Liver (tissue), 9 donors: ENCODE measurements around the gene HOXB2. TPM values are rescaled to one million over a fixed set of nuclear protein-coding genes. Genes with fewer than 3 reads are reported as not detected.

ENCODE experiments used
- DNase-seq: peaks from one replicate; pipeline ENCODE4 v3.0.0-alpha.2; 2017; ENCODE audit warnings: low spot score
- H3K27ac ChIP-seq, 2 donors: one replicate each; pipeline ENCODE4 v1.7.0; 2013; ENCODE audit warnings: inconsistent platforms in 2 of 2, low read length in 2 of 2, control low read depth in 1 of 2, low read depth in 1 of 2, mild to moderate bottlenecking in 1 of 2
- H3K27me3 ChIP-seq, 4 donors: one replicate each; pipeline versions ENCODE4 v1.6.1 to v1.7.0; 2013; ENCODE audit warnings: low read length in 3 of 4, inconsistent platforms in 1 of 4, mild to moderate bottlenecking in 1 of 4, moderate library complexity in 1 of 4; ENCODE audit not compliant: control insufficient read depth in 4 of 4, insufficient read depth in 4 of 4
- H3K36me3 ChIP-seq, 4 donors: one replicate each; pipeline versions ENCODE4 v1.6.1 to v1.7.0; 2013; ENCODE audit warnings: low read length in 3 of 4, mild to moderate bottlenecking in 3 of 4, low read depth in 1 of 4, moderate library complexity in 1 of 4; ENCODE audit not compliant: control insufficient read depth in 4 of 4, insufficient read depth in 3 of 4
- H3K4me1 ChIP-seq, 4 donors: one replicate each; pipeline versions ENCODE4 v1.6.1 to v1.7.0; 2013; ENCODE audit warnings: low read length in 3 of 4, mild to moderate bottlenecking in 3 of 4, moderate library complexity in 1 of 4; ENCODE audit not compliant: control insufficient read depth in 4 of 4, insufficient read depth in 4 of 4
- H3K4me3 ChIP-seq, 3 donors: one replicate each; pipeline versions ENCODE4 v1.6.1 to v1.7.0; 2013; ENCODE audit warnings: low read length in 3 of 3, control low read depth in 1 of 3, low read depth in 1 of 3, mild to moderate bottlenecking in 1 of 3
- H3K9ac ChIP-seq, 2 donors: one replicate each; pipeline ENCODE4 v1.7.0; 2013; ENCODE audit warnings: low read length in 2 of 2, mild to moderate bottlenecking in 2 of 2, moderate library complexity in 2 of 2, control low read depth in 1 of 2, low read depth in 1 of 2
- H3K9me3 ChIP-seq, 4 donors: one replicate each; pipeline versions ENCODE4 v1.6.1 to v1.7.0; 2013; ENCODE audit warnings: low read length in 3 of 4; ENCODE audit not compliant: control insufficient read depth in 4 of 4
- CTCF ChIP-seq: fragments of 150-350 bp; IDR thresholded peaks from 2 replicates; pipeline ENCODE4 v1.5.1; 2017; ENCODE audit warnings: improper control_type of control experiment, low read depth, low read length; ENCODE audit not compliant: missing input control
- EGR1 ChIP-seq, 2 donors: IDR thresholded peaks; 2 replicates each; pipeline ENCODE4 v1.6.1; 2016 to 2018; ENCODE audit warnings: antibody characterized with exemption in 2 of 2, low read depth in 2 of 2
- FOXA1 ChIP-seq: IDR thresholded peaks from 2 replicates; pipeline ENCODE4 v1.6.1; 2016; ENCODE audit warnings: antibody characterized with exemption
- FOXA2 ChIP-seq: IDR thresholded peaks from 2 replicates; pipeline ENCODE4 v1.6.1; 2016; ENCODE audit warnings: antibody characterized with exemption
- GABPA ChIP-seq, 2 donors: IDR thresholded peaks in 1 of 2; conservative IDR thresholded peaks in 1 of 2; 2 replicates each; pipeline ENCODE4 v1.6.1; 2016; ENCODE audit warnings: antibody characterized with exemption in 2 of 2, mild to moderate bottlenecking in 1 of 2, moderate library complexity in 1 of 2
- HNF4A ChIP-seq, 2 donors: conservative IDR thresholded peaks; 2 replicates each; pipeline ENCODE4 v1.6.1; 2016; ENCODE audit warnings: antibody characterized with exemption in 2 of 2, mild to moderate bottlenecking in 2 of 2
- NR2F2 ChIP-seq: IDR thresholded peaks from 2 replicates; pipeline ENCODE4 v1.6.1; 2016; ENCODE audit warnings: antibody characterized with exemption
- RAD21 ChIP-seq, 2 donors: IDR thresholded peaks; 2 replicates each; pipeline ENCODE4 v1.6.1; 2016; ENCODE audit warnings: antibody characterized with exemption in 2 of 2, mild to moderate bottlenecking in 2 of 2
- SP1 ChIP-seq: IDR thresholded peaks from 2 replicates; pipeline ENCODE4 v1.6.1; 2018; ENCODE audit warnings: antibody characterized with exemption, mild to moderate bottlenecking
- YY1 ChIP-seq: IDR thresholded peaks from 2 replicates; pipeline ENCODE4 v1.6.1; 2016; ENCODE audit warnings: antibody characterized with exemption, mild to moderate bottlenecking
- WGBS: extraction: QIAGEN DNeasy Blood & Tissue Kit; methylation state at CpG from one replicate; pipeline ENCODE4 v1.1.7; 2013; 5-methylcytosine and 5-hydroxymethylcytosine counted together
- polyA plus RNA-seq, 2 donors: library from polyadenylated mRNA; stranded (reverse) in 1 of 2; unstranded in 1 of 2; fragments of 200-250 nt in 1 of 2; fragments of >200 nt in 1 of 2; fragmentation: Nextera tagmentation in 1 of 2; extraction: Ambion mirVana in 1 of 2; gene quantifications; one replicate each; pipeline versions ENCODE4 v1.2.1 to v1.2.3, GENCODE V29; 2013 to 2015
- total RNA-seq, 2 donors: library from RNA; depleted of rRNA; stranded (reverse); fragments of >200 nt; gene quantifications; one replicate each; pipeline ENCODE4 v1.2.3, GENCODE V29; 2014
- TF ChIP-seq, protein P1 (sequence below): IDR thresholded peaks from 2 replicates; pipeline ENCODE4 v1.6.1; 2016; ENCODE audit warnings: antibody characterized with exemption, mild to moderate bottlenecking
- donor health status: healthy.
- donor health status: healthy.
- donor health status: healthy.
- donor health status: healthy.
- donor health status: healthy.

HOXB2 gene
- total and polyA plus RNA-seq, 4 donors: 0.67 to 2.5 (median 1.8) TPM

- TF ChIP-seq CTCF: no peak
- TF ChIP-seq SP1: no peak
- TF ChIP-seq EGR1 (IDR thresholded peaks at IDR 0.05; ENCODE audit: low read depth in 2 of 2): no peak
- no peak for TF ChIP-seq GABPA (IDR thresholded peaks at IDR 0.05 in 1 of 2, conservative IDR thresholded peaks at IDR 0.05 in 1 of 2)
- TF ChIP-seq FOXA1: no peak
- no peak for TF ChIP-seq RAD21 (IDR thresholded peaks at IDR 0.05)
- no peak for TF ChIP-seq NR2F2
Measured at GRCh38 chr17:48502312-48502711, 42.6 kb downstream of the HOXB2 start (continued).

DNA sequence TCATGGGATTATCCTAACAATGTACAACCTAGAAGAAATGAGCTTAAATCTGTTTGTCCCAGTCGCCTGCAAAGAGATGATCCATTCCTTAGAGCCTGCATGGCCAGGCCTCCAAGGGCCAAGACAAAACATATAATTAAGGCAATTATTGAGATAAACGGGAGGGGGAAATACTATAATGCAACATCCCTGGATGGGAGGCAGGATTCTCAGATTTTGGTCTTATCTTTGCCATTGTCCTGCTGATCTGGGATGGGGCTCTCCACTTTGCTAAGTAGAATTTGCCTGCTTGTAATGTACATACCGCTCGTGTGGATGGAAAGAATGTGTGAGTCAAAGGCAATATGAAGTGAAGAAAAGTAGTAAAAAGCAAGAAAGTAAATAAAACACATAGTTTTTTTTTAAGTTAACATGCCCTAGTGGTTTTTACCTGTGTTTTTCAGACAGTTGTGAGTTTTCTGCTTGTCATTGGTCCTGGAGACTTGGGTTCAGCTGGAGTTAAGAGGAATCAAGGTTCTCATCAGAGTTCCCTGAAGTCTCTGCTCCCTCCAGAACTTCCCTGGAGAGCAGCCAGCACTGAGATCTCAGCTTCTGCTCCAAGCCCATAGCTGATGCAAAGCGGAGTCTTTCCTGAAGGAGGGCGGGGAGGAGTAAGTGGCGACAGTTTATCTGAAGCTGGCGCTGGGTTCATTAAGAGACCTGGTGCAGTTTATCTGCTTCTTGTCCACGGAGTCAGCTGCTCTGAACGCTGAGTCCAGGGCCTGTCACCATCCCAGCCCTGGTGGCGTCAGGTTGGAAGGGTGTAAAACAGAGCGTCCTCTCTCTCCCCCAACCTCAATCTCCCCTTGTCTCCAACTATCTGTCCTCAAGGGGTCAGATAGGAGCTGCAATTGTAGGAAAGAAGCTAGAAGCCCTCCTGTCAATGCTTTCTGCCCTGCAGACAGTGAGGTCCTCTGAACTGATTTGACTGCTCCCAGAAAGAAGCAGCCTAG is 44.2 kb downstream of the HOXB2 start:
- WGBS: 49% methylated on average over 12 of the region's 12 CpGs
- no peak overlapping the region for H3K4me3 ChIP-seq
- peaks cover 0 to 17% (median 0%) of the 10 kb centered on the region in 4 donors for H3K27me3 ChIP-seq
- no peak overlapping the region for H3K9ac ChIP-seq
- no peaks in the 10 kb centered on the region for H3K9me3 ChIP-seq
- no peak overlapping the region for H3K27ac ChIP-seq
- DNase-seq: no peak
- peak; percentile 7 for TF ChIP-seq SP1
- TF ChIP-seq RAD21 (IDR thresholded peaks at IDR 0.05): peak; percentile 4 to 46
- no peak for TF ChIP-seq HNF4A (conservative IDR thresholded peaks at IDR 0.05)
- no peaks in the 10 kb centered on the region for H3K4me1 ChIP-seq
- no peaks in the 10 kb centered on the region for H3K36me3 ChIP-seq

DNA sequence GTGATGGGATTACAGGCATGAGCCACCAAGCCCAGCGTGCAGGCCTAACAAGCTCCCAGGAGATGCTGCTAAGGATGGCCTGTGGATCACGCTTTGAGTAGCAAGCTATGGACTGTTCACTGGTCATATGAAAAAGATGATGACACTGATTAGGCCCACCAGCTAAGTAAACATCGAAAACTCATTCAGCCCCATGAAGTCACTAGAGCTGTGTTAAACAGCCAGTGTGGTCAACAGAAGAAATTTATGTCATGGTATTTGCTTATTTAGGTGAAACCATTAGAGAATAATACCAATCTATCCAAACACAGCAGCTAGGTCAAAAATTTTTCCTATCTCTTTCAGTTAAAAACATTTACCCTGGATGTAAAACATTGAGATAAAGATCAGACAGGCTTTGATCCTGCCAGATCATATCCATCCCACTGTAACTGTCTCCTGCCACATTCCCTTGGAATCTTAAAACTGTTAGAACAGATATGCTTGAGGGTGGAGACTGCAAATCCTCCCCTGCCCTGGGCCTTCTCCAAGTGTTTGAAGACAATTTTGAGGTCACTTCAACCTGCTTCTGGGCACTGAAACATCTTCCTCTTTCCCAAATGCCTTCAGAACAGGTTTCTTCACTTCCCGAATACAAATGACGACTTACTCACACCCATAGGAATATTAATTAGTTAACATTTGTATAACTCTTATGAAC is 45.0 kb downstream of the HOXB2 start:
- DNase-seq: no peak
- Histone ChIP-seq H3K27me3 (peaks cover 0 to 17% (median 0%) of the 10 kb centered on the region in 4 donors), H3K27ac (no peak overlapping the region), H3K9me3 (no peaks in the 10 kb centered on the region), H3K36me3 (no peaks in the 10 kb centered on the region), H3K4me1 (no peaks in the 10 kb centered on the region), H3K9ac (no peak overlapping the region), H3K4me3 (no peak overlapping the region)
- WGBS: 87% methylated on average over 5 of the region's 5 CpGs
- TF ChIP-seq GABPA (IDR thresholded peaks at IDR 0.05 in 1 of 2, conservative IDR thresholded peaks at IDR 0.05 in 1 of 2) (no peak), YY1 (no peak), EGR1 (IDR thresholded peaks at IDR 0.05; ENCODE audit: low read depth in 2 of 2) (no peak), FOXA2 (no peak)
- TF ChIP-seq, protein P1, sequence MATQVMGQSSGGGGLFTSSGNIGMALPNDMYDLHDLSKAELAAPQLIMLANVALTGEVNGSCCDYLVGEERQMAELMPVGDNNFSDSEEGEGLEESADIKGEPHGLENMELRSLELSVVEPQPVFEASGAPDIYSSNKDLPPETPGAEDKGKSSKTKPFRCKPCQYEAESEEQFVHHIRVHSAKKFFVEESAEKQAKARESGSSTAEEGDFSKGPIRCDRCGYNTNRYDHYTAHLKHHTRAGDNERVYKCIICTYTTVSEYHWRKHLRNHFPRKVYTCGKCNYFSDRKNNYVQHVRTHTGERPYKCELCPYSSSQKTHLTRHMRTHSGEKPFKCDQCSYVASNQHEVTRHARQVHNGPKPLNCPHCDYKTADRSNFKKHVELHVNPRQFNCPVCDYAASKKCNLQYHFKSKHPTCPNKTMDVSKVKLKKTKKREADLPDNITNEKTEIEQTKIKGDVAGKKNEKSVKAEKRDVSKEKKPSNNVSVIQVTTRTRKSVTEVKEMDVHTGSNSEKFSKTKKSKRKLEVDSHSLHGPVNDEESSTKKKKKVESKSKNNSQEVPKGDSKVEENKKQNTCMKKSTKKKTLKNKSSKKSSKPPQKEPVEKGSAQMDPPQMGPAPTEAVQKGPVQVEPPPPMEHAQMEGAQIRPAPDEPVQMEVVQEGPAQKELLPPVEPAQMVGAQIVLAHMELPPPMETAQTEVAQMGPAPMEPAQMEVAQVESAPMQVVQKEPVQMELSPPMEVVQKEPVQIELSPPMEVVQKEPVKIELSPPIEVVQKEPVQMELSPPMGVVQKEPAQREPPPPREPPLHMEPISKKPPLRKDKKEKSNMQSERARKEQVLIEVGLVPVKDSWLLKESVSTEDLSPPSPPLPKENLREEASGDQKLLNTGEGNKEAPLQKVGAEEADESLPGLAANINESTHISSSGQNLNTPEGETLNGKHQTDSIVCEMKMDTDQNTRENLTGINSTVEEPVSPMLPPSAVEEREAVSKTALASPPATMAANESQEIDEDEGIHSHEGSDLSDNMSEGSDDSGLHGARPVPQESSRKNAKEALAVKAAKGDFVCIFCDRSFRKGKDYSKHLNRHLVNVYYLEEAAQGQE: no peak
